H1 (cell line): ENCODE results near the gene SCARF1.

Experiments
- EGR1 ChIP-seq: IDR thresholded peaks from 2 replicates; pipeline ENCODE4 v1.6.1; 2011; ENCODE audit warnings: low read depth, low read length, borderline replicate concordance
- POLR2A ChIP-seq, 2 experiments: IDR thresholded peaks; 1 replicate in 1 of 2; 2 replicates in 1 of 2; pipeline ENCODE4 v1.6.1; 2011; ENCODE audit warnings: low read depth in 2 of 2, low read length in 2 of 2, mild to moderate bottlenecking in 2 of 2; ENCODE audit errors: control extremely low read depth in 1 of 2
- RAD21 ChIP-seq, 2 experiments: IDR thresholded peaks in 1 of 2; conservative IDR thresholded peaks in 1 of 2; 2 replicates each; pipeline ENCODE4 v1.6.1; 2011; ENCODE audit warnings: low read depth in 2 of 2, low read length in 2 of 2, improper control_type of control experiment in 1 of 2, inconsistent platforms in 1 of 2, mild to moderate bottlenecking in 1 of 2, moderate library complexity in 1 of 2
- RFX5 ChIP-seq: IDR thresholded peaks from 2 replicates; pipeline ENCODE4 v1.6.1; 2011; ENCODE audit warnings: low read depth, low read length, improper control_type of control experiment, borderline replicate concordance
- TEAD4 ChIP-seq: IDR thresholded peaks from 2 replicates; pipeline ENCODE4 v1.6.1; 2012; ENCODE audit warnings: low read depth, low read length, inconsistent platforms, mixed read lengths

DNA sequence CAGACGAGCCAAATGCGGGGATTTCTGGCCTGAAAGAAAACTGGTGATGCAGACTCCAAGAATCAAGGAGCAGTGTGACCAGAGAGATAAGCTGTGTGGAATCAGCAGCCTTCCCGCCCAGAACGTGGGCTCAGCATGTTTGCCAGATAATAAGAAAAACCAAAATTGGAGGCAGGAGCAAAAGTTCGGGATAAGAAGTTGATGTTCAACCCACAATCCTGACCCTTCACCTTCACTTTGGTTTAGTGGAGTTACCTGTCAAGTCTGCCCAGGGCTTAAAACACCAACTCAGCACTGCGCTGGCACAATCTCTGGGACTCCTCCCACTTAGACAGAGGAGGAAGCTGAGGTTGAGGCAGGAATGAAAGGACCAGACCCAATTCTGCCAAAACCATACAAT, 20.0 kb downstream of the SCARF1 start:
- no peak for TF ChIP-seq POLR2A (IDR thresholded peaks at IDR 0.05; ENCODE audit: control extremely low read depth in 1 of 2, low read depth in 2 of 2, low read length in 2 of 2)
- TF ChIP-seq EGR1: no peak
- TF ChIP-seq RFX5: no peak
- no peak for TF ChIP-seq TEAD4
- TF ChIP-seq RAD21 (IDR thresholded peaks at IDR 0.05 in 1 of 2, conservative IDR thresholded peaks at IDR 0.05 in 1 of 2; ENCODE audit: low read depth in 2 of 2, low read length in 2 of 2): no peak
